Measurements from ENCODE around the gene PHKA2.

PHKA2 gene

GRCh38 chrX:18931972-18932371 lies 51.9 kb downstream of the PHKA2 start:
- no peak for DNase-seq

- no peak for DNase-seq
Measured at GRCh38 chrX:18929775-18930174, 54.1 kb downstream of the PHKA2 start.

- DNase-seq, result no peak
Measured at GRCh38 chrX:18927558-18927957, 56.4 kb downstream of the PHKA2 start.

GRCh38 chrX:18924507-18925088 lies 59.3 kb downstream of the PHKA2 start:
- DNase-seq, result no peak

- no peak for DNase-seq
Measured at GRCh38 chrX:18920566-18920965, 63.3 kb downstream of the PHKA2 start.

GRCh38 chrX:18920079-18920478 lies 63.8 kb downstream of the PHKA2 start:
- no peak for DNase-seq

GRCh38 chrX:18917831-18918230 lies 66.1 kb downstream of the PHKA2 start:
- no peak for DNase-seq

GRCh38 chrX:18906286-18906685 lies 77.6 kb downstream of the PHKA2 start:
- DNase-seq, result no peak

- no peak for DNase-seq
Measured at GRCh38 chrX:18900401-18900976, 83.4 kb downstream of the PHKA2 start.

GRCh38 chrX:18899796-18900380 lies 84.0 kb downstream of the PHKA2 start:
- DNase-seq, result no peak

- no peak for DNase-seq
Measured at GRCh38 chrX:18898492-18898891, 85.4 kb downstream of the PHKA2 start.

GRCh38 chrX:18898091-18898490 lies 85.8 kb downstream of the PHKA2 start:
- DNase-seq, result no peak

- no peak for DNase-seq
Measured at GRCh38 chrX:18897611-18898010, 86.3 kb downstream of the PHKA2 start.

- DNase-seq, result no peak
Measured at GRCh38 chrX:18896680-18897544, 87.0 kb downstream of the PHKA2 start.

GRCh38 chrX:18895189-18895951 lies 88.5 kb downstream of the PHKA2 start:
- no peak for DNase-seq

- DNase-seq, result no peak
Measured at GRCh38 chrX:18894156-18894555, 89.8 kb downstream of the PHKA2 start.

GRCh38 chrX:18893536-18893935 lies 90.4 kb downstream of the PHKA2 start:
- DNase-seq, result no peak

GRCh38 chrX:18892899-18893298 lies 91.0 kb downstream of the PHKA2 start:
- DNase-seq, result no peak

- no peak for DNase-seq
Measured at GRCh38 chrX:18891548-18891945, 92.4 kb downstream of the PHKA2 start.

GRCh38 chrX:18890724-18891547 lies 93.0 kb downstream of the PHKA2 start:
- no peak for DNase-seq

GRCh38 chrX:18890049-18890381 lies 93.9 kb downstream of the PHKA2 start:
- DNase-seq, result no peak

Data from T-helper 9 cell (primary cell).